GM18517 (cell line): ENCODE data around the gene GPC5.
"Not testable (repeated sequence)": the region's sequence is repeated elsewhere in the genome, so short reads cannot be mapped to it uniquely, and the experiment has no call there.

ENCODE experiments used
- ATAC-seq: cut with Tn5 transposase; IDR thresholded peaks from one replicate; pipeline ENCODE4 v1.9.1; 2021; ENCODE audit warnings: mild to moderate bottlenecking, moderate library complexity; ENCODE audit not compliant: unreplicated experiment

Gene GPC5

GRCh38 chr13:92415781-92416180, 1017.4 kb downstream of the GPC5 start:
- ATAC-seq, result no peak

- ATAC-seq, result no peak
These were observed 1020.5 kb downstream of the GPC5 start for GRCh38 chr13:92418818-92419412.

GRCh38 chr13:92429231-92429630, 1030.8 kb downstream of the GPC5 start:
- no peak for ATAC-seq

- ATAC-seq, result no peak
These were observed 1035.0 kb downstream of the GPC5 start for GRCh38 chr13:92433386-92433785.

- no peak for ATAC-seq
These were observed 1035.5 kb downstream of the GPC5 start for GRCh38 chr13:92433963-92434362.

GRCh38 chr13:92436924-92437323, 1038.5 kb downstream of the GPC5 start:
- ATAC-seq, result no peak

GRCh38 chr13:92444244-92444643, 1045.8 kb downstream of the GPC5 start:
- ATAC-seq, result no peak

- no peak for ATAC-seq
These were observed 1052.6 kb downstream of the GPC5 start for GRCh38 chr13:92451060-92451459.

- ATAC-seq, result no peak
These were observed 1054.4 kb downstream of the GPC5 start for GRCh38 chr13:92452840-92453239.

- ATAC-seq, result no peak
These were observed 1060.9 kb downstream of the GPC5 start for GRCh38 chr13:92459306-92459705.

- no peak for ATAC-seq
These were observed 1062.1 kb downstream of the GPC5 start for GRCh38 chr13:92460479-92460878.

GRCh38 chr13:92461402-92461801, 1063.0 kb downstream of the GPC5 start:
- ATAC-seq, result no peak

GRCh38 chr13:92461831-92462230, 1063.4 kb downstream of the GPC5 start:
- no peak for ATAC-seq

GRCh38 chr13:92463134-92463533, 1064.7 kb downstream of the GPC5 start:
- no peak for ATAC-seq

GRCh38 chr13:92473765-92474475, 1075.5 kb downstream of the GPC5 start:
- no peak for ATAC-seq

- no peak for ATAC-seq
These were observed 1082.0 kb downstream of the GPC5 start for GRCh38 chr13:92480387-92480786.

- not testable (repeated sequence) for ATAC-seq
These were observed 1084.4 kb downstream of the GPC5 start for GRCh38 chr13:92482790-92483189.

GRCh38 chr13:92483894-92484293, 1085.5 kb downstream of the GPC5 start:
- ATAC-seq, result no peak

- no peak for ATAC-seq
These were observed 1088.8 kb downstream of the GPC5 start for GRCh38 chr13:92487238-92487637.

- ATAC-seq, result no peak
These were observed 1089.9 kb downstream of the GPC5 start for GRCh38 chr13:92488249-92488852.

- ATAC-seq, result no peak
These were observed 1093.4 kb downstream of the GPC5 start for GRCh38 chr13:92491839-92492238.

- no peak for ATAC-seq
These were observed 1096.5 kb downstream of the GPC5 start for GRCh38 chr13:92494915-92495314.
